SK-N-SH treated with all-trans-retinoic acid at 6 μM for 48 hours (cell line): Measurements from ENCODE around the gene C10orf120.

ENCODE experiments used
- ATAC-seq: fragments of 200-7000 bp; cut with Tn5 transposase; 3 replicates; pipeline ENCODE4 v1.9.1; 2020; ENCODE audit warnings: mild to moderate bottlenecking, moderate library complexity
- ARNTL ChIP-seq: fragments of 450-650 bp; formaldehyde crosslinking; IDR thresholded peaks from 2 replicates; pipeline ENCODE4 v1.5.0; 2020; ENCODE audit warnings: low read depth, mild to moderate bottlenecking, moderate library complexity, borderline replicate concordance
- BACH2 ChIP-seq: fragments of 250-450 bp; sonication (Bioruptor Pico); IDR thresholded peaks from 2 replicates; pipeline ENCODE4 v1.9.0; 2021; ENCODE audit warnings: mild to moderate bottlenecking, borderline replicate concordance
- CREB5 ChIP-seq: fragments of 250-450 bp; sonication (Bioruptor Pico); IDR thresholded peaks from 2 replicates; pipeline ENCODE4 v1.5.1; 2020; ENCODE audit warnings: low read depth, mild to moderate bottlenecking, moderate library complexity
- CSDC2 ChIP-seq: fragments of 250-450 bp; sonication (Bioruptor Pico); IDR thresholded peaks from 2 replicates; pipeline ENCODE4 v1.5.0; 2020; ENCODE audit warnings: mild to moderate bottlenecking, moderate library complexity
- CSRNP3 ChIP-seq: fragments of 250-450 bp; sonication (Bioruptor Pico); IDR thresholded peaks from 2 replicates; pipeline ENCODE4 v1.5.1; 2021; ENCODE audit warnings: mild to moderate bottlenecking, moderate library complexity
- ESRRG ChIP-seq: fragments of 250-450 bp; sonication (Bioruptor Pico); IDR thresholded peaks from 2 replicates; pipeline ENCODE4 v1.6.1; 2021; ENCODE audit warnings: mild to moderate bottlenecking
- ISL1 ChIP-seq: fragments of 250-450 bp; sonication (Bioruptor Pico); IDR thresholded peaks from 2 replicates; pipeline ENCODE4 v2.1.2; 2022; ENCODE audit warnings: mild to moderate bottlenecking, moderate library complexity
- OSR1 ChIP-seq: fragments of 250-450 bp; sonication (Bioruptor Pico); IDR thresholded peaks from 2 replicates; pipeline ENCODE4 v1.8.0; 2022; ENCODE audit warnings: moderate library complexity, mild to moderate bottlenecking, inconsistent platforms
- POU6F1 ChIP-seq: fragments of 250-450 bp; sonication (Bioruptor Pico); IDR thresholded peaks from 2 replicates; pipeline ENCODE4 v1.8.0; 2021; ENCODE audit warnings: low read depth, mild to moderate bottlenecking, moderate library complexity, borderline replicate concordance
- PPARA ChIP-seq: fragments of 250-450 bp; sonication (Bioruptor Pico); IDR thresholded peaks from 2 replicates; pipeline ENCODE4 v1.5.0; 2020; ENCODE audit warnings: mild to moderate bottlenecking, borderline replicate concordance
- RARB ChIP-seq: fragments of 250-450 bp; sonication (Bioruptor Pico); IDR thresholded peaks from 2 replicates; pipeline ENCODE4 v1.8.0; 2021; ENCODE audit warnings: mild to moderate bottlenecking, moderate library complexity
- SNAI2 ChIP-seq: fragments of 250-450 bp; sonication (Bioruptor Pico); IDR thresholded peaks from 2 replicates; pipeline ENCODE4 v1.5.0; 2020; ENCODE audit warnings: mild to moderate bottlenecking, moderate library complexity
- TOX ChIP-seq: fragments of 250-450 bp; sonication (Bioruptor Pico); IDR thresholded peaks from 2 replicates; pipeline ENCODE4 v1.8.0; 2021; ENCODE audit warnings: mild to moderate bottlenecking, moderate library complexity, borderline replicate concordance
- ZC3H10 ChIP-seq: fragments of 250-450 bp; sonication (Bioruptor Pico); IDR thresholded peaks from 2 replicates; pipeline ENCODE4 v1.5.1; 2021; ENCODE audit warnings: mild to moderate bottlenecking, moderate library complexity
- ZFP3 ChIP-seq: fragments of 250-450 bp; sonication (Bioruptor Pico); IDR thresholded peaks from 2 replicates; pipeline ENCODE4 v1.5.0; 2020; ENCODE audit warnings: mild to moderate bottlenecking, moderate library complexity
- ZFP30 ChIP-seq: fragments of 450-650 bp; formaldehyde crosslinking; IDR thresholded peaks from 2 replicates; pipeline ENCODE4 v1.5.0; 2022; ENCODE audit warnings: mild to moderate bottlenecking, moderate library complexity
- ZNF70 ChIP-seq: fragments of 450-650 bp; formaldehyde crosslinking; IDR thresholded peaks from 2 replicates; pipeline ENCODE4 v1.5.0; 2020; ENCODE audit warnings: mild to moderate bottlenecking, moderate library complexity
- ZNF8 ChIP-seq: fragments of 450-650 bp; formaldehyde crosslinking; IDR thresholded peaks from 2 replicates; pipeline ENCODE4 v1.5.0; 2020; ENCODE audit warnings: mild to moderate bottlenecking, moderate library complexity
- TF ChIP-seq, protein P1 (sequence below): fragments of 250-450 bp; sonication (Bioruptor Pico); IDR thresholded peaks from 2 replicates; pipeline ENCODE4 v1.5.0; 2020; ENCODE audit warnings: mild to moderate bottlenecking, moderate library complexity
- TF ChIP-seq, protein P2 (sequence below): fragments of 250-450 bp; sonication (Bioruptor Pico); IDR thresholded peaks from 2 replicates; pipeline ENCODE4 v1.8.0; 2020; ENCODE audit warnings: mild to moderate bottlenecking, moderate library complexity, borderline replicate concordance

C10orf120 gene

DNA sequence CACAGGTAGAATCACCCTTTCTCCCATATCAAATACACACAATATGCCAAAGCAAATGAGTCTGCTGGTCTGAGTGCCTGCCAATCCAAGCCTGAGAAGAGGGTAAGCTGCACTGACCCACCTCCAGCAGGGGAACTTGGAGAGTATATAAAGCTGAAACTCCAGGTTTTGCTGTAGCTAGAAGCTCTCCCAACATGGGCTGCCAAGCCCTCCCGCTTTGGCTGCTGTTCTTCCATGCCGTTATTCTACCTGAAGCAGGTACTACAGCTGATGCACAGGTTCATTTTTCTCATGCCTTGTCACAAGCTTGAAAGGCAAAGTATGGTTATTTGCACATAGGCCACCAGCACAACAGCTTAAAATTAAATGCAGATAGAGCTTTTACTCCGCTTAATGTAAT, 21.5 kb upstream of the C10orf120 start:
- ATAC-seq = no peak

GRCh38 chr10:122716025-122716424, 16.4 kb upstream of the C10orf120 start:
- TF ChIP-seq ZFP3 = no peak
- TF ChIP-seq PPARA = no peak
- TF ChIP-seq, protein P1, sequence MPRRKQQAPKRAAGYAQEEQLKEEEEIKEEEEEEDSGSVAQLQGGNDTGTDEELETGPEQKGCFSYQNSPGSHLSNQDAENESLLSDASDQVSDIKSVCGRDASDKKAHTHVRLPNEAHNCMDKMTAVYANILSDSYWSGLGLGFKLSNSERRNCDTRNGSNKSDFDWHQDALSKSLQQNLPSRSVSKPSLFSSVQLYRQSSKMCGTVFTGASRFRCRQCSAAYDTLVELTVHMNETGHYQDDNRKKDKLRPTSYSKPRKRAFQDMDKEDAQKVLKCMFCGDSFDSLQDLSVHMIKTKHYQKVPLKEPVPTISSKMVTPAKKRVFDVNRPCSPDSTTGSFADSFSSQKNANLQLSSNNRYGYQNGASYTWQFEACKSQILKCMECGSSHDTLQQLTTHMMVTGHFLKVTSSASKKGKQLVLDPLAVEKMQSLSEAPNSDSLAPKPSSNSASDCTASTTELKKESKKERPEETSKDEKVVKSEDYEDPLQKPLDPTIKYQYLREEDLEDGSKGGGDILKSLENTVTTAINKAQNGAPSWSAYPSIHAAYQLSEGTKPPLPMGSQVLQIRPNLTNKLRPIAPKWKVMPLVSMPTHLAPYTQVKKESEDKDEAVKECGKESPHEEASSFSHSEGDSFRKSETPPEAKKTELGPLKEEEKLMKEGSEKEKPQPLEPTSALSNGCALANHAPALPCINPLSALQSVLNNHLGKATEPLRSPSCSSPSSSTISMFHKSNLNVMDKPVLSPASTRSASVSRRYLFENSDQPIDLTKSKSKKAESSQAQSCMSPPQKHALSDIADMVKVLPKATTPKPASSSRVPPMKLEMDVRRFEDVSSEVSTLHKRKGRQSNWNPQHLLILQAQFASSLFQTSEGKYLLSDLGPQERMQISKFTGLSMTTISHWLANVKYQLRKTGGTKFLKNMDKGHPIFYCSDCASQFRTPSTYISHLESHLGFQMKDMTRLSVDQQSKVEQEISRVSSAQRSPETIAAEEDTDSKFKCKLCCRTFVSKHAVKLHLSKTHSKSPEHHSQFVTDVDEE (CRISPR knock-in tag) = no peak
- TF ChIP-seq ZFP30 (CRISPR knock-in tag) = no peak
- no peak for TF ChIP-seq CREB5 (CRISPR knock-in tag)
- no peak for TF ChIP-seq ZNF8 (CRISPR knock-in tag)
- no peak for TF ChIP-seq OSR1 (CRISPR knock-in tag)
- TF ChIP-seq ESRRG = no peak
- no peak for TF ChIP-seq TOX
- no peak for TF ChIP-seq BACH2 (CRISPR knock-in tag)
- TF ChIP-seq ARNTL (CRISPR knock-in tag) = no peak
- TF ChIP-seq ISL1 (CRISPR knock-in tag) = no peak
- no peak for TF ChIP-seq CSRNP3 (CRISPR knock-in tag)
- TF ChIP-seq ZNF70 (CRISPR knock-in tag) = no peak
- no peak for TF ChIP-seq RARB (CRISPR knock-in tag)
- no peak for TF ChIP-seq ZC3H10 (CRISPR knock-in tag)
- TF ChIP-seq, all 23 proteins: peak for 0
- ATAC-seq = no peak

More for the DNA sequence above, 21.5 kb upstream of the C10orf120 start:
- TF ChIP-seq RARB (CRISPR knock-in tag) (no peak), ZC3H10 (CRISPR knock-in tag) (no peak), PPARA (no peak)
- TF ChIP-seq, all 23 proteins: peak for 0

DNA sequence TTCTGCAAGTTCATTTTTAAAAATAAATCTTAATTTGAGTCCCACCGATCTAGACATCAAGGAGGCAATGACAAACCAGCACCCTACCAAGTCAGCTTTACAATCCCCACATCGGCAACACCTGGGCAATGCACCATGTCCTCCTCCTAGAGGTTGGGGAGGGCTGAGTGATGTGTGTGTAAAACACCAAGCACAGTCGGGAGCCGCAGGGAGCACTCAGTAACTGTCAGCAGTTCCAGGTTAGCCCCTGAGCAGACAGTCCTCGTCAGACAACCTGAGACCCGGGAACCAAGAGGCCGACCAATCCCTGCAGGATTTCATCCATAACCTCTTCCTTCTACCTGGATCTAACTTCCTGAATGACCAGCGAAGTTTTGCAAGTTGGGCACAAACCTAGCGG, 15.9 kb upstream of the C10orf120 start:
- TF ChIP-seq POU6F1 (CRISPR knock-in tag) (no peak), CSDC2 (CRISPR knock-in tag) (no peak), ZNF8 (CRISPR knock-in tag) (no peak), CSRNP3 (CRISPR knock-in tag) (no peak), RARB (CRISPR knock-in tag) (no peak), ZFP30 (CRISPR knock-in tag) (no peak), SNAI2 (no peak)
- TF ChIP-seq, protein P2, sequence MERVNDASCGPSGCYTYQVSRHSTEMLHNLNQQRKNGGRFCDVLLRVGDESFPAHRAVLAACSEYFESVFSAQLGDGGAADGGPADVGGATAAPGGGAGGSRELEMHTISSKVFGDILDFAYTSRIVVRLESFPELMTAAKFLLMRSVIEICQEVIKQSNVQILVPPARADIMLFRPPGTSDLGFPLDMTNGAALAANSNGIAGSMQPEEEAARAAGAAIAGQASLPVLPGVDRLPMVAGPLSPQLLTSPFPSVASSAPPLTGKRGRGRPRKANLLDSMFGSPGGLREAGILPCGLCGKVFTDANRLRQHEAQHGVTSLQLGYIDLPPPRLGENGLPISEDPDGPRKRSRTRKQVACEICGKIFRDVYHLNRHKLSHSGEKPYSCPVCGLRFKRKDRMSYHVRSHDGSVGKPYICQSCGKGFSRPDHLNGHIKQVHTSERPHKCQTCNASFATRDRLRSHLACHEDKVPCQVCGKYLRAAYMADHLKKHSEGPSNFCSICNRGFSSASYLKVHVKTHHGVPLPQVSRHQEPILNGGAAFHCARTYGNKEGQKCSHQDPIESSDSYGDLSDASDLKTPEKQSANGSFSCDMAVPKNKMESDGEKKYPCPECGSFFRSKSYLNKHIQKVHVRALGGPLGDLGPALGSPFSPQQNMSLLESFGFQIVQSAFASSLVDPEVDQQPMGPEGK (CRISPR knock-in tag) = no peak

More for the DNA sequence above, 15.9 kb upstream of the C10orf120 start:
- ATAC-seq = no peak
